Neural cell (in vitro differentiated cells): ENCODE measurements around the gene PARP1. TPM values are rescaled to one million over a fixed set of nuclear protein-coding genes. Genes with fewer than 3 reads are reported as not detected.
"Not testable (repeated sequence)": the region's sequence is repeated elsewhere in the genome, so short reads cannot be mapped to it uniquely, and the experiment has no call there.

ENCODE experiments used
- H2AFZ ChIP-seq: fragments of 200-600, 300-800 bp; sonication (generic), shearing (Covaris generic); 2 replicates; pipeline ENCODE4 v1.6.0; 2014; ENCODE audit warnings: low read depth, mild to moderate bottlenecking, antibody characterized with exemption, low read length, moderate library complexity
- H3F3A ChIP-seq: fragments of 200-600 bp; shearing (Covaris generic); 2 replicates; pipeline ENCODE4 v1.6.1; 2016; ENCODE audit warnings: mild to moderate bottlenecking, moderate library complexity, mixed read lengths, antibody characterized with exemption, low read length; ENCODE audit not compliant: insufficient read depth, poor library complexity, severe bottlenecking
- H3K27ac ChIP-seq: fragments of 200-600, 300-800 bp; sonication (generic), shearing (Covaris generic); 2 replicates; pipeline ENCODE4 v1.5.1; 2014; ENCODE audit warnings: mild to moderate bottlenecking, low read length, moderate library complexity
- H3K27me3 ChIP-seq: fragments of 300-800, 200-600 bp; sonication (generic), shearing (Covaris generic); 2 replicates; pipeline ENCODE4 v1.6.0; 2014; ENCODE audit warnings: mild to moderate bottlenecking, low read depth, low read length, moderate library complexity; ENCODE audit not compliant: insufficient read depth
- H3K36me3 ChIP-seq: fragments of 300-800, 200-600 bp; sonication (generic), shearing (Covaris generic); 2 replicates; pipeline ENCODE4 v1.5.1; 2014; ENCODE audit warnings: mild to moderate bottlenecking, antibody characterized with exemption, low read length, moderate library complexity; ENCODE audit not compliant: insufficient read depth
- H3K4me2 ChIP-seq: fragments of 300-800, 200-600 bp; sonication (generic), shearing (Covaris generic); 2 replicates; pipeline ENCODE4 v1.6.0; 2014; ENCODE audit warnings: mild to moderate bottlenecking, low read length
- H3K4me3 ChIP-seq: fragments of 300-800, 200-600 bp; sonication (generic), shearing (Covaris generic); 2 replicates; pipeline ENCODE4 v1.5.1; 2014; ENCODE audit warnings: mild to moderate bottlenecking, low read length, moderate library complexity
- H3K79me2 ChIP-seq: fragments of 200-600 bp; shearing (Covaris generic); replicated peaks from 2 replicates; pipeline ENCODE4 v1.6.0; 2014; ENCODE audit warnings: mild to moderate bottlenecking, low read length, moderate library complexity; ENCODE audit not compliant: insufficient read depth
- H3K9ac ChIP-seq: fragments of 300-800, 200-600 bp; sonication (generic), shearing (Covaris generic); 2 replicates; pipeline ENCODE4 v1.6.1; 2016; ENCODE audit warnings: mild to moderate bottlenecking, low read length, mixed read lengths
- H3K9me2 ChIP-seq: fragments of 200-600 bp; shearing (Covaris generic); 2 replicates; pipeline ENCODE4 v1.6.1; 2016; ENCODE audit warnings: mild to moderate bottlenecking, low read length, mixed read lengths; ENCODE audit not compliant: insufficient read depth
- H3K9me3 ChIP-seq: fragments of 200-600, 300-800 bp; sonication (generic), shearing (Covaris generic); 2 replicates; pipeline ENCODE4 v1.6.1; 2016; ENCODE audit warnings: mild to moderate bottlenecking, mixed run types, low read length, moderate library complexity, mixed read lengths
- H4K20me1 ChIP-seq: fragments of 200-600 bp; shearing (Covaris generic); 2 replicates; pipeline ENCODE4 v1.6.1; 2016; ENCODE audit warnings: mild to moderate bottlenecking, mixed run types; ENCODE audit not compliant: insufficient read depth
- EP300 ChIP-seq: fragments of 450-650 bp; conservative IDR thresholded peaks from 2 replicates; pipeline ENCODE4 v1.6.1; 2014; ENCODE audit warnings: antibody characterized with exemption, mild to moderate bottlenecking, moderate library complexity; ENCODE audit not compliant: poor library complexity, severe bottlenecking
- EZH2 ChIP-seq: fragments of 200-600, 300-800 bp; shearing (Covaris generic), sonication (generic); IDR thresholded peaks from 2 replicates; pipeline ENCODE4 v1.6.1; 2014; ENCODE audit warnings: antibody characterized with exemption, low read length, borderline replicate concordance, mild to moderate bottlenecking; ENCODE audit not compliant: insufficient read depth, poor library complexity, severe bottlenecking
- MXI1 ChIP-seq: fragments of 450-650 bp; conservative IDR thresholded peaks from 2 replicates; pipeline ENCODE4 v1.6.1; 2014; ENCODE audit warnings: antibody characterized with exemption, mild to moderate bottlenecking; ENCODE audit not compliant: poor library complexity, severe bottlenecking
- POLR2AphosphoS5 ChIP-seq: IDR thresholded peaks from 2 replicates; pipeline ENCODE4 v1.6.1; 2012
- RAD21 ChIP-seq: fragments of 450-650 bp; conservative IDR thresholded peaks from 2 replicates; pipeline ENCODE4 v1.6.1; 2014; ENCODE audit warnings: antibody characterized with exemption, mild to moderate bottlenecking, moderate library complexity
- SMC3 ChIP-seq: fragments of 450-650 bp; conservative IDR thresholded peaks from 2 replicates; pipeline ENCODE4 v1.6.1; 2014; ENCODE audit warnings: antibody characterized with exemption, mild to moderate bottlenecking, moderate library complexity; ENCODE audit not compliant: poor library complexity
- TAF1 ChIP-seq: IDR thresholded peaks from 2 replicates; pipeline ENCODE4 v1.6.1; 2012; ENCODE audit warnings: low read depth
- polyA plus RNA-seq: library from polyadenylated mRNA; depleted of rRNA; stranded (reverse); fragments of >200 nt; gene quantifications from 2 replicates; pipeline ENCODE4 v1.2.3, GENCODE V29; 2014
- TF ChIP-seq, protein P1 (sequence below): IDR thresholded peaks from 2 replicates; pipeline ENCODE4 v1.6.1; 2012; ENCODE audit warnings: borderline replicate concordance

Gene PARP1
- polyA plus RNA-seq, 1 donor from 2014 or later: 112 TPM

DNA sequence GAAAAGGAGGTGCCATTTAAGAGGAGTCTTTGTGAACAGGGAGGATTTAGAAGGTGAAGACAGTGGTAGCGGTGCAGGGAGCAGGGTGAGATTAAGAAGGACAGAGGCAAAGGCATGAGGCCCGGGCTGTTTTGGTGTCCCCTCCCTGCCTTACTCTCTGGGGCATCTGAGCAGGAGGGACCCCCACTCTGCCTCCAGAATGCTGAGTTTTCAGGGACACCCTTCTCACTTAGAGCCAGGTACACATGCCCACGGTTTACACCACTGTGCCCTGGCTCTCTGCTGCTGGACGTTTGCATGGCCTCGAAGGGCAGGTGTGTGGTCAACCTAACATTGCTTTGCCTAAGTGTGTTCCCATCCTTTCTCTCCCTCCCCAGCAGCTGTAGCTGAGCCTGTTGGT is 20.5 kb upstream of the PARP1 start:
- Histone ChIP-seq H4K20me1 (no peaks in the 10 kb centered on the region), H3K9ac (peak overlapping the region; percentile 42), H3K27ac (peak overlapping the region; percentile 72), H3K79me2 (no peaks in the 10 kb centered on the region), H3K9me2 (no peaks in the 10 kb centered on the region), H3K9me3 (no peaks in the 10 kb centered on the region), H3F3A (no peaks in the 10 kb centered on the region), H3K4me2 (peak overlapping the region; percentile 4), H2AFZ (no peak overlapping the region), H3K4me3 (peak overlapping the region; percentile 49), H3K36me3 (no peaks in the 10 kb centered on the region), H3K27me3 (no peaks in the 10 kb centered on the region)
- TF ChIP-seq EZH2: no peak
- TF ChIP-seq SMC3: no peak
- TF ChIP-seq, protein P1, sequence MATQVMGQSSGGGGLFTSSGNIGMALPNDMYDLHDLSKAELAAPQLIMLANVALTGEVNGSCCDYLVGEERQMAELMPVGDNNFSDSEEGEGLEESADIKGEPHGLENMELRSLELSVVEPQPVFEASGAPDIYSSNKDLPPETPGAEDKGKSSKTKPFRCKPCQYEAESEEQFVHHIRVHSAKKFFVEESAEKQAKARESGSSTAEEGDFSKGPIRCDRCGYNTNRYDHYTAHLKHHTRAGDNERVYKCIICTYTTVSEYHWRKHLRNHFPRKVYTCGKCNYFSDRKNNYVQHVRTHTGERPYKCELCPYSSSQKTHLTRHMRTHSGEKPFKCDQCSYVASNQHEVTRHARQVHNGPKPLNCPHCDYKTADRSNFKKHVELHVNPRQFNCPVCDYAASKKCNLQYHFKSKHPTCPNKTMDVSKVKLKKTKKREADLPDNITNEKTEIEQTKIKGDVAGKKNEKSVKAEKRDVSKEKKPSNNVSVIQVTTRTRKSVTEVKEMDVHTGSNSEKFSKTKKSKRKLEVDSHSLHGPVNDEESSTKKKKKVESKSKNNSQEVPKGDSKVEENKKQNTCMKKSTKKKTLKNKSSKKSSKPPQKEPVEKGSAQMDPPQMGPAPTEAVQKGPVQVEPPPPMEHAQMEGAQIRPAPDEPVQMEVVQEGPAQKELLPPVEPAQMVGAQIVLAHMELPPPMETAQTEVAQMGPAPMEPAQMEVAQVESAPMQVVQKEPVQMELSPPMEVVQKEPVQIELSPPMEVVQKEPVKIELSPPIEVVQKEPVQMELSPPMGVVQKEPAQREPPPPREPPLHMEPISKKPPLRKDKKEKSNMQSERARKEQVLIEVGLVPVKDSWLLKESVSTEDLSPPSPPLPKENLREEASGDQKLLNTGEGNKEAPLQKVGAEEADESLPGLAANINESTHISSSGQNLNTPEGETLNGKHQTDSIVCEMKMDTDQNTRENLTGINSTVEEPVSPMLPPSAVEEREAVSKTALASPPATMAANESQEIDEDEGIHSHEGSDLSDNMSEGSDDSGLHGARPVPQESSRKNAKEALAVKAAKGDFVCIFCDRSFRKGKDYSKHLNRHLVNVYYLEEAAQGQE: no peak
- TF ChIP-seq POLR2AphosphoS5: no peak

DNA sequence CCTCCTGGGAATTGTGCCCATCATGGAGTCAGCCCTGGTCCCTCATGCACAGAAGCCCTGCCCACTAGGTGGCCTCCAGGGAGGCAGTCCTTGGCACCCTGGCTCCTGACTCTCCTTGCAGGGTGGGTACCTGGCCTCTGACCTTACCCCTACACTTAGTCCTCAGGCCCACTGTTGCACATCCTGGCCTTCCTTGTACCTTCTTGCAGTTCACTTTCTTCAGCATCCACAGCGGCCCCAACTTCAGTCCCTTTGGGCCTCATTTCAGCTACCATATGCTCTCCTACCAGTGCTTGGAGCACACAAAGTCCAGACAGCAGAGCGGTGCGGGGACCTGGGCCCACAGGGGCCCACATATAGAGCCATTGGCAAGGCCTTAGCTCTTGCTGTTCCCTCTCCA is 19.2 kb upstream of the PARP1 start:
- H3K9ac ChIP-seq: no peak overlapping the region
- no peak overlapping the region for H3K4me2 ChIP-seq
- no peaks in the 10 kb centered on the region for H3F3A ChIP-seq
- no peak for TF ChIP-seq MXI1
- TF ChIP-seq, protein P1: no peak
- no peak for TF ChIP-seq POLR2AphosphoS5
- no peak for TF ChIP-seq RAD21
- no peak for TF ChIP-seq TAF1
- no peak for TF ChIP-seq EP300
- H2AFZ ChIP-seq: no peak overlapping the region
- no peaks in the 10 kb centered on the region for H3K27me3 ChIP-seq
- H3K9me2 ChIP-seq: no peaks in the 10 kb centered on the region
- no peak overlapping the region for H3K4me3 ChIP-seq
- H3K27ac ChIP-seq: no peak overlapping the region
- H3K36me3 ChIP-seq: no peaks in the 10 kb centered on the region
- H3K79me2 ChIP-seq: no peaks in the 10 kb centered on the region
- no peaks in the 10 kb centered on the region for H3K9me3 ChIP-seq
- no peaks in the 10 kb centered on the region for H4K20me1 ChIP-seq

DNA sequence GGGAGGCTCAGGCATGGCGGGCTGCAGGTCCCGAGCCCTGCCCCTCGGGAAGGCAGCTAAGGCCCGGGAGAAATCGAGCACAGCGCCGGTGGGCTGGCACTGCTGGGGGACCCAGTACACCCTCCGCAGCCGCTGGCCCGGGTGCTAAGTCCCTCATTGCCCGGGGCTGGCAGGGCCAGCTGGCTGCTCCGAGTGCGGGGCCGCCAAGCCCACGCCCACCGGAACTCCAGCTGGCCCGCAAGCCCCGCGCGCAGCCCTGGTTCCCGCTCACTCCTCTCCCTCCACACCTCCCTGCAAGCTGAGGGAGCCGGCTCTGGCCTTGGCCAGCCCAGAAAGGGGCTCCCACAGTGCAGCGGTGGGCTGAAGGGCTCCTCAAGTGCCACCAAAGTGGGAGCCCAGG is 18.5 kb upstream of the PARP1 start:
- not testable (repeated sequence) for H3F3A ChIP-seq, H3K79me2 ChIP-seq

More for the DNA sequence above, 18.5 kb upstream of the PARP1 start:
- not testable (repeated sequence) for H2AFZ ChIP-seq, H3K9me2 ChIP-seq, H3K9me3 ChIP-seq, H3K9ac ChIP-seq, H3K4me2 ChIP-seq, H3K36me3 ChIP-seq, H3K27me3 ChIP-seq, H3K4me3 ChIP-seq, H4K20me1 ChIP-seq, H3K27ac ChIP-seq
